ENCODE measurements around the gene HS6ST3. TPM values are rescaled to one million over a fixed set of nuclear protein-coding genes. Genes with fewer than 3 reads are reported as not detected.

Gene HS6ST3
- total and polyA plus RNA-seq, 2 experiments from 2014 or later = 2.2 to 2.7 TPM

GRCh38 chr13:96734499-96734898 is 644.6 kb downstream of the HS6ST3 start:
- H4K20me1 ChIP-seq (ENCODE audit: insufficient read depth, poor library complexity, severe bottlenecking) = no peaks in the 10 kb centered on the region
- no peak for DNase-seq (ENCODE audit: low spot score)
- H3K9me3 ChIP-seq (ENCODE audit: low read depth) = no peaks in the 10 kb centered on the region
- no peak overlapping the region for H3K4me3 ChIP-seq
- no peaks in the 10 kb centered on the region for H3K79me2 ChIP-seq
- no peak for TF ChIP-seq EZH2 (IDR thresholded peaks at IDR 0.05; ENCODE audit: borderline replicate concordance)
- TF ChIP-seq CTCF (IDR thresholded peaks at IDR 0.05; ENCODE audit: poor library complexity) = no peak
- TF ChIP-seq EZH2phosphoT487 (IDR thresholded peaks at IDR 0.05; ENCODE audit: low read depth, severe bottlenecking, unreplicated experiment) = no peak
- H2AFZ ChIP-seq = no peak overlapping the region
- no peaks in the 10 kb centered on the region for H3K9me2 ChIP-seq (replicated peaks; ENCODE audit: insufficient read depth)
- no peak overlapping the region for H3K4me2 ChIP-seq
- no peak overlapping the region for H3K27ac ChIP-seq
- no peaks in the 10 kb centered on the region for H3K27me3 ChIP-seq
- no peaks in the 10 kb centered on the region for H3K36me3 ChIP-seq (replicated peaks; ENCODE audit: insufficient read depth, low read depth)
- WGBS (ENCODE audit: low lambda C conversion rate, missing lambda C conversion rate) = 88% methylated on average over 4 of the region's 4 CpGs
- H3K4me1 ChIP-seq (ENCODE audit: insufficient read depth) = no peaks in the 10 kb centered on the region

GRCh38 chr13:96741779-96742178 is 651.9 kb downstream of the HS6ST3 start:
- TF ChIP-seq EZH2 (IDR thresholded peaks at IDR 0.05; ENCODE audit: borderline replicate concordance) = no peak
- TF ChIP-seq EZH2phosphoT487 (IDR thresholded peaks at IDR 0.05; ENCODE audit: low read depth, severe bottlenecking, unreplicated experiment) = no peak
- TF ChIP-seq CTCF (IDR thresholded peaks at IDR 0.05; ENCODE audit: poor library complexity) = no peak
- Histone ChIP-seq H3K79me2 (no peaks in the 10 kb centered on the region), H3K9me3 (ENCODE audit: low read depth) (no peaks in the 10 kb centered on the region), H3K27ac (no peak overlapping the region), H3K4me3 (no peak overlapping the region), H3K4me2 (no peak overlapping the region), H3K4me1 (ENCODE audit: insufficient read depth) (no peaks in the 10 kb centered on the region), H2AFZ (no peak overlapping the region), H3K27me3 (no peaks in the 10 kb centered on the region), H3K9me2 (replicated peaks; ENCODE audit: insufficient read depth) (no peaks in the 10 kb centered on the region), H4K20me1 (ENCODE audit: insufficient read depth, poor library complexity, severe bottlenecking) (no peaks in the 10 kb centered on the region), H3K36me3 (replicated peaks; ENCODE audit: insufficient read depth, low read depth) (no peaks in the 10 kb centered on the region)
- DNase-seq (ENCODE audit: low spot score) = no peak
- 88% methylated on average over 3 of the region's 3 CpGs for WGBS (ENCODE audit: low lambda C conversion rate, missing lambda C conversion rate)

GRCh38 chr13:96743296-96744089 is 653.6 kb downstream of the HS6ST3 start:
- no peak overlapping the region for H2AFZ ChIP-seq
- no peak overlapping the region for H3K27ac ChIP-seq
- no peaks in the 10 kb centered on the region for H3K9me2 ChIP-seq (replicated peaks; ENCODE audit: insufficient read depth)
- no peaks in the 10 kb centered on the region for H4K20me1 ChIP-seq (ENCODE audit: insufficient read depth, poor library complexity, severe bottlenecking)
- H3K4me2 ChIP-seq = no peak overlapping the region
- H3K4me1 ChIP-seq (ENCODE audit: insufficient read depth) = no peaks in the 10 kb centered on the region
- no peaks in the 10 kb centered on the region for H3K36me3 ChIP-seq (replicated peaks; ENCODE audit: insufficient read depth, low read depth)
- H3K4me3 ChIP-seq = no peak overlapping the region
- DNase-seq (ENCODE audit: low spot score) = no peak
- H3K79me2 ChIP-seq = no peaks in the 10 kb centered on the region
- H3K27me3 ChIP-seq = no peaks in the 10 kb centered on the region
- 80% methylated on average over 3 of the region's 3 CpGs for WGBS (ENCODE audit: low lambda C conversion rate, missing lambda C conversion rate)
- TF ChIP-seq EZH2phosphoT487 (IDR thresholded peaks at IDR 0.05; ENCODE audit: low read depth, severe bottlenecking, unreplicated experiment) (no peak), EZH2 (IDR thresholded peaks at IDR 0.05; ENCODE audit: borderline replicate concordance) (no peak), CTCF (IDR thresholded peaks at IDR 0.05; ENCODE audit: poor library complexity) (no peak)
- no peaks in the 10 kb centered on the region for H3K9me3 ChIP-seq (ENCODE audit: low read depth)

All from hepatocyte (in vitro differentiated cells).